DND-41 (cell line): ENCODE data around the gene PEDS1.
"Not testable (repeated sequence)": the region's sequence is repeated elsewhere in the genome, so short reads cannot be mapped to it uniquely, and the experiment has no call there.

Source experiments
- ATAC-seq: fragments of 200-7000 bp; cut with Tn5 transposase; 3 replicates; pipeline ENCODE4 v1.9.1; 2021; ENCODE audit warnings: low read depth; ENCODE audit not compliant: insufficient read depth
- DNase-seq: peaks from one replicate; pipeline ENCODE4 v3.0.0-alpha.2; 2020
- H2AFZ ChIP-seq: 2 replicates; pipeline ENCODE4 v1.6.0; 2012; ENCODE audit warnings: low read depth, low read length
- H3K27ac ChIP-seq: 2 replicates; pipeline ENCODE4 v1.5.1; 2012; ENCODE audit warnings: low read length, inconsistent platforms
- H3K27me3 ChIP-seq: fragments of 200-600 bp; sonication (generic); 2 replicates; pipeline ENCODE4 v1.6.0; 2012; ENCODE audit warnings: low read length, mild to moderate bottlenecking, inconsistent platforms; ENCODE audit not compliant: insufficient read depth, poor library complexity
- H3K36me3 ChIP-seq: 2 replicates; pipeline ENCODE4 v1.5.1; 2012; ENCODE audit warnings: low read length, inconsistent platforms; ENCODE audit not compliant: insufficient read depth
- H3K4me1 ChIP-seq: 2 replicates; pipeline ENCODE4 v1.5.1; 2012; ENCODE audit warnings: mild to moderate bottlenecking, low read length; ENCODE audit not compliant: insufficient read depth
- H3K4me2 ChIP-seq: 2 replicates; pipeline ENCODE4 v1.6.0; 2012; ENCODE audit warnings: mild to moderate bottlenecking, moderate library complexity, low read length, inconsistent platforms; ENCODE audit not compliant: insufficient read depth
- H3K4me3 ChIP-seq, 2 experiments: fragments of 200-600 bp in 1 of 2; shearing (Covaris generic) in 1 of 2; 2 replicates each; pipeline ENCODE4 v1.5.1; 2012 to 2016; ENCODE audit warnings: inconsistent platforms in 2 of 2, low read length in 2 of 2, mild to moderate bottlenecking in 2 of 2, low read depth in 1 of 2, moderate library complexity in 1 of 2
- H3K79me2 ChIP-seq: 2 replicates; pipeline ENCODE4 v1.6.0; 2012; ENCODE audit warnings: low read length, inconsistent platforms; ENCODE audit not compliant: insufficient read depth
- H3K9ac ChIP-seq: 2 replicates; pipeline ENCODE4 v1.6.0; 2012; ENCODE audit warnings: low read depth, mild to moderate bottlenecking, inconsistent platforms, low read length, moderate library complexity
- H3K9me3 ChIP-seq: 2 replicates; pipeline ENCODE4 v1.5.1; 2012; ENCODE audit warnings: low read length, moderate library complexity, mild to moderate bottlenecking, inconsistent platforms; ENCODE audit not compliant: insufficient read depth, severe bottlenecking
- H4K20me1 ChIP-seq: 2 replicates; pipeline ENCODE4 v1.6.0; 2012; ENCODE audit warnings: low read length; ENCODE audit not compliant: insufficient read depth
- EZH2 ChIP-seq: IDR thresholded peaks from 3 replicates; pipeline ENCODE4 v1.6.1; 2012; ENCODE audit warnings: borderline replicate concordance, low read depth, mild to moderate bottlenecking, moderate library complexity, low read length, inconsistent platforms; ENCODE audit not compliant: severe bottlenecking
- TF ChIP-seq, protein P1 (sequence below): IDR thresholded peaks from 2 replicates; pipeline ENCODE4 v1.5.1; 2012; ENCODE audit warnings: borderline replicate concordance, low read length, moderate library complexity, mild to moderate bottlenecking; ENCODE audit not compliant: poor library complexity, severe bottlenecking; ENCODE audit errors: extremely low read depth

Gene PEDS1

DNA sequence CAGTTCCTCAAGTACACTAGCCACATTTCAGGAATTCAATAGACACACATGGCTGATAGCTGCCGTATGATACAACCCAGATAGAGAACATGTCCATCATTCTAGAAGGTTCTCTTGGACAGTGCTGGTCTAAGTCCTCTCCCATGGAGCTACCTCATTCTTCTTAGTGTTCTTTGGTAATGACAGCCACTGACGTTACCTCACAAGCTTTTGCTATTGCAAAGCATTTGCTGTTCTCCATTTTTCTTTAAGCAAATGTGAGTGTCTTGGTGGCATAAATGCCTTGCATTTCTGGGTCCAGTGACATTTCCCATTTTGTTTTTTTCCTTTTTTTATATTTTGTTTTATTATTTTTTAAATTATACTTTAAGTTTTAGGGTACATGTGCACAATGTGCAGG lies 28.8 kb upstream of the PEDS1 start:
- Histone ChIP-seq H3K4me2 (no peak overlapping the region), H4K20me1 (no peaks in the 10 kb centered on the region), H2AFZ (no peak overlapping the region), H3K27ac (no peak overlapping the region), H3K79me2 (no peaks in the 10 kb centered on the region), H3K36me3 (no peaks in the 10 kb centered on the region), H3K9me3 (no peaks in the 10 kb centered on the region), H3K4me1 (peaks cover 3% of the 10 kb centered on the region; the same call in 1 of the 2 replicates), H3K27me3 (no peaks in the 10 kb centered on the region), H3K4me3 (no peak overlapping the region), H3K9ac (no peak overlapping the region)
- DNase-seq, result no peak
- ATAC-seq, result no peak
- no peak for TF ChIP-seq EZH2
- TF ChIP-seq, protein P1, sequence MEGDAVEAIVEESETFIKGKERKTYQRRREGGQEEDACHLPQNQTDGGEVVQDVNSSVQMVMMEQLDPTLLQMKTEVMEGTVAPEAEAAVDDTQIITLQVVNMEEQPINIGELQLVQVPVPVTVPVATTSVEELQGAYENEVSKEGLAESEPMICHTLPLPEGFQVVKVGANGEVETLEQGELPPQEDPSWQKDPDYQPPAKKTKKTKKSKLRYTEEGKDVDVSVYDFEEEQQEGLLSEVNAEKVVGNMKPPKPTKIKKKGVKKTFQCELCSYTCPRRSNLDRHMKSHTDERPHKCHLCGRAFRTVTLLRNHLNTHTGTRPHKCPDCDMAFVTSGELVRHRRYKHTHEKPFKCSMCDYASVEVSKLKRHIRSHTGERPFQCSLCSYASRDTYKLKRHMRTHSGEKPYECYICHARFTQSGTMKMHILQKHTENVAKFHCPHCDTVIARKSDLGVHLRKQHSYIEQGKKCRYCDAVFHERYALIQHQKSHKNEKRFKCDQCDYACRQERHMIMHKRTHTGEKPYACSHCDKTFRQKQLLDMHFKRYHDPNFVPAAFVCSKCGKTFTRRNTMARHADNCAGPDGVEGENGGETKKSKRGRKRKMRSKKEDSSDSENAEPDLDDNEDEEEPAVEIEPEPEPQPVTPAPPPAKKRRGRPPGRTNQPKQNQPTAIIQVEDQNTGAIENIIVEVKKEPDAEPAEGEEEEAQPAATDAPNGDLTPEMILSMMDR, result no peak

DNA sequence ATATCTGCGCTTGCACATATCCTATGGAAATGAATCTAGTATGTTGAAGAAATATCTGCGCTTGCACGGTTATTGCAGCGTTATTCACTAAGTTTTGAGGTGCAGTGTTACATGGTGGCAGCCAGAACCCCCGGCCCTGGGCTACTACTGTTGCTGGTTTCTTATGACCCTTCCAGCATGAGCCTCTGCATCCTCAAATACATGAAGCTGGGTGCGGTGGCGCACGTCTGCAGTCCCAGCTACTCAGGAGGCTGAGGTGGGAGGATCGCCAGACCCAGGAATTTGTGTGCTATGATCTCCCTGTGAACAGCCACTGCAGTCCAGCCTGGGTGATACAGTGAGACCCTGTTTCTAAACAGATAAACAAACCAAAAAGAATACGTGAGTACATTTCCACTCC lies 27.8 kb upstream of the PEDS1 start:
- ATAC-seq, result no peak
- Histone ChIP-seq H3K27ac (no peak overlapping the region), H2AFZ (no peak overlapping the region), H3K36me3 (no peaks in the 10 kb centered on the region), H3K4me2 (no peak overlapping the region), H3K4me1 (peaks cover under 1% of the 10 kb centered on the region; the same call in 1 of the 2 replicates), H4K20me1 (no peaks in the 10 kb centered on the region), H3K27me3 (no peaks in the 10 kb centered on the region), H3K9me3 (no peaks in the 10 kb centered on the region), H3K9ac (no peak overlapping the region), H3K79me2 (no peaks in the 10 kb centered on the region), H3K4me3 (no peak overlapping the region)
- DNase-seq, result no peak
- TF ChIP-seq, protein P1, result no peak
- no peak for TF ChIP-seq EZH2

DNA sequence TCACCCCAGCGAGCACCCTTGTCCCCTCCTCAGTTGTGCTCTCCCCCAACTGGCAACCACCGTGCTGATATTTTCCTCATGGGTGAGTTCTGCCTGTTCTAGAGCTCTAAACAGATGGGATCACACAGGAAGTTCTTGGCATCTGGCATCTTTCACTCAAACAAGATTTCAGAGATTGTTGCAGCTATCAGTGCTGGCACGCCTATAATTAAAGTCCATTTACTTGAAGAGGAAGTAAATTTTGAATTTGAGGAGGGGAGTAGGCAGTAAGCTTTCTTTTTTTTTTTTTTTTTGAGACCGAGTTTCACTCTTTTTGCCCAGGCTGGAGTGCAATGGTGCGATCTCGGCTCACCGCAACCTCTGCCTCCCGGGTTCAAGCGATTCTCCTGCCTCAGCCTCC lies 25.1 kb upstream of the PEDS1 start:
- H3K27me3 ChIP-seq, H3K4me1 ChIP-seq, H2AFZ ChIP-seq, ATAC-seq, H3K9me3 ChIP-seq, H3K4me3 ChIP-seq, H3K36me3 ChIP-seq, H3K27ac ChIP-seq, H3K79me2 ChIP-seq, H3K9ac ChIP-seq, DNase-seq, H3K4me2 ChIP-seq, H4K20me1 ChIP-seq: not testable (repeated sequence)

DNA sequence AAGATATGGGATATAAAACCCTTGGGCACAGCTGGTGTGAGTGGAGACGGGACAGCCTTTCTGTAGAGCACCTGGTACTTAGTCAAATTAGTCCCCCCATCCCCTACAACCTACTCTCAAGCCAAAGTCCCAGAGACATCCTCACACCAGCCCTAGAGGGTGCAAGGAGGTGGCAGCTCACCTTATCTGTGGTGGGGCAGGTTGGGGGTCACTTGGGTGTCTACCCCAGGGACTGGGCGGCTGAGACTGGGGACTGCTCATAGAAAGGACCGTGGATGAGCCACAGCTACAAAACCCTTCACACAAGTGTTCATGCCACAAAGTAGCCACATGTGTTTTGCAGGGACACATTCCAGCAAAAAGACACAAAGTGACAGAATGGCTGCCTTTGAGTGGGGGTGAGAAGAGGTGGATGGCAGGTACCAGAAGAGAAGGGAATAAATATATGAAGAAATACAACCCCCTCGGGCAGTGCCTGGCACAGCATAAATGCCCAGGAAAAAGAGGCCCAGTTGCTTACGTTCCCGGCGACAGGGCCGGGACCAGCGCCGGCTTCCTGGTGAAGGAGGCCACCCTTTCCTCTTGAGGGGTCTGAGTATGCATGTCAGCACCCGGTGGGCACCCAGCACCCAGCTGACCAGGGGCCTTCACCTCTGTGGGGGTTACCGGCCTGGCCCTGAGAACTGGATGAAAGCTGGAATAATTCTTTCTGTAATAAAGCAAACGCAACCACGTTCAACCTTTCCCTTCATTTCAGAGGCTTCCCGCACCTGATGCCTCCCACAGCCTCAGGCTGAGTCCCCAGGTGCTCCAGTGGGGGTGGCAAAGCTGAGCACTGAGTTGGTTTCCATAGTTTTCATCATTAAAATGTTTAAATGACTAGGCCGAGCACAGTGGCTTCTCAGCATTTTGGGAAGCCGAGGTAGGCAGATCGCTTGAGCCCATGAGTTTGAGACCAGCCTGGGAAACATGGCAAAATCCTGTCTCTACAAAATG lies 22.7 kb upstream of the PEDS1 start:
- no peak for TF ChIP-seq EZH2
- TF ChIP-seq, protein P1, result no peak
- no peak for DNase-seq
- no peak overlapping the region for H2AFZ ChIP-seq
- no peak for ATAC-seq
- H3K27me3 ChIP-seq, result no peaks in the 10 kb centered on the region
- no peak overlapping the region for H3K9ac ChIP-seq
- no peak overlapping the region for H3K4me3 ChIP-seq
- H3K4me2 ChIP-seq, result no peak overlapping the region
- H3K36me3 ChIP-seq, result no peaks in the 10 kb centered on the region
- no peaks in the 10 kb centered on the region for H3K79me2 ChIP-seq
- H4K20me1 ChIP-seq, result no peaks in the 10 kb centered on the region
- H3K9me3 ChIP-seq, result no peaks in the 10 kb centered on the region
- H3K4me1 ChIP-seq, result no peaks in the 10 kb centered on the region
- H3K27ac ChIP-seq, result no peak overlapping the region
